Measurements from ENCODE around the gene OXSM.

OXSM gene

DNA sequence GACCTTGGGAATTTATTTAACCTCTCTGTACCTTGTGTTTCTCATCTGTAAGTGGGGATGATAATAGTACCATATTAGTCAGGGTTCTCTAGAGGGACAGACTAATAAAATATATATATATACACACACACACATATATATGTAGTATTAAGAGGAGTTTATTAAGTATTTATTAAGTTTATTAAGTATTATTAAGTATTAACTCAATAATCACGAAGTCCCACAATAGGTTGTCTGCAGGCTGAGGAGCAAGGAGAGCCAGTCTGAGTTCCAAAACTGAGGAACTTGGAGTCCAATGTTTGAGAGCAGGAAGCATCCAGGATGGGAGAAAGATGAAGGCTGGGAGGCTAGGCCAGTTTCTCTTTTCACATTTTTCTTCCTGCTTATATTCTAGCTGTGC lies 14.8 kb downstream of the OXSM start:
- DNase-seq = no peak

DNA sequence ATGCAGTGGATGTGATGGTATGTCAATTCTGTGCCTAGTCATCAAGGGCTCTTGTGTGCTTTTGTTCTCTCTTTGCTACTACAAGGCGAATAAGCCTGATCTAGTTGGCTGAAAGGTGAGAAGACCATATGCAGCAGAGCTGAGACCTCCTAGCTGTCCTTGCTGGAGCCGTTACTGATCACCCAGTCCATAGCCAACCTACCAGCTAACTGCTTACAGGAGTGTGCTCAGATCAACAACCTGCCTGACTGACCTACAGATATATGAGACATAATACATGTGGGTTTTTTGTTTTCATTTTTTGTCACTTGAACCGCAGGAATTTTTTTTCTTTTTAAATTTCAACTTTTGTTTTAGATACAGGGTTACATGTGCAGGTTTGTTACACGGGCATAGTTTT lies 22.8 kb downstream of the OXSM start:
- no peak for DNase-seq

DNA sequence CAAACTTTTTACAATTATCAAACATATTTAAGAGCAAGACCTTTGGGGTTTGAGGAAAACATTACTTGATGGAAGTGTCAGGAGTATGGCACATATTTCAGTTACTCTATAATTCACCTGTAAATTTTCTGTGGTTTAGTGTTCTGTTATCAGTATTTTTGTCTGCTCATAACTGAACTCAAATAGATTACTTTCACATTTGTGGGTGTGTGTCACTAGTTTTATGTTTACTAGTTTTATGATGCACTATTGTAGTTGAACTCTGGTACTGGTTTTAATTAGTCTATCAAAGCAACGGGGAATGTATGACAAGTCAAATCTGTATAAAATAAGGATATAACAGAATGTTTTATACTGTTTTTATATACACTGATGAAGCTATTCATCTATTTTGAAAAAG lies 27.2 kb downstream of the OXSM start:
- DNase-seq = no peak

DNA sequence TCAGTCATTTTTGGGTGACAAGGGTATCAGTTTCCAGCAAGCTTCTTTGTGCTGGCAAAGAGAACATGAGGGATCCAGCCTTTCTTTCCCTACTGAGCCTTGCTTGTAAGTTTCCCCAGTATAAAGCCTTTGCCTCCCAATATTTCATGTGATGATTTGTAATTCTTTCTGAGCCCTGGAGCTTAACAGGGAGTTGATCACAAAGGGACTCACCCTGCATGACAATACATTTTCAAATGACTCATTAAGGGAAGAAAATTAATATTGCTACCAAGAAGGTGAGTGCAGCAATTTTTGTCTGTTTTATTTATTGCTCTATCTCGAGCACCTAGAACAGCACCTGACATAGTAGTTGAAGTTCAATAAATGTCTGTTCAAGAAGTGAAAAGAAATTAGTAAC lies 27.7 kb downstream of the OXSM start:
- no peak for DNase-seq

DNA sequence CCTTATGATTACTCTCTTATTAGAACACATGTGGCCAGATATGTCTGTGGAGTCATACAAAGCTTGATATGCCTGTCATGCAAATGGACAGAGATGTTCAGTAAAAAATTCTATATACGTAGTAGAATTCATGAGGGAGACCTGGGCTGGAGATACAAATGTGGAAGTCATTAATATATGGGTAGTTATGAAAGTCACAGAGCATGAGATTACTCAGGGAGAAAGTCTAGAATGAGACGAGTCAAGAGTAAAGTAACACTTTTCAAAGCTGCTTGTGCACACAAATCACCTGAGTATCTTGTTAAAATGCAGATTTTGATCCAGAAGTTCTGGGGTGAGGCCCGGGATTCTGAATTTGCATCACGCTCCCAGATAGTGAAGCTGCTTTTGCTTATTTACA lies 28.4 kb downstream of the OXSM start:
- no peak for DNase-seq

DNA sequence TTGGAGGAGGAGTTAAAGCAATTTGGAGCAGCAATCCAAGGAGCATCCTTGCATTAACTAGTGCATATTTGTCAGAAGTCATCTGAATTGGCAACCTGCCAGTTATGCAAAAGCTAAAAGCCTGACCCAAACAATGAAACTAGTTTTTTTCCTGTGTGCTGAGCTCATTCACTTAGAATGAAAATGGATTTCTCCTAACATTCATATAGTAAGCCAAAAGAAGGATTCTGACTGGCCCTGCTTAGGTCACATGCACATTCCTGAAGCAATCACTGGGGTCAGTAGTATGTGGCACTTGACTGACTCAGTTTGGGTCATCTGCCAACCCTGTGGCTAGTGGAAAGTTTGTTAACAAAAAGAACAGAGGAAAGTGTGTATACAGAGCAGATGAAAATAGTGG lies 30.5 kb downstream of the OXSM start:
- no peak for DNase-seq

DNA sequence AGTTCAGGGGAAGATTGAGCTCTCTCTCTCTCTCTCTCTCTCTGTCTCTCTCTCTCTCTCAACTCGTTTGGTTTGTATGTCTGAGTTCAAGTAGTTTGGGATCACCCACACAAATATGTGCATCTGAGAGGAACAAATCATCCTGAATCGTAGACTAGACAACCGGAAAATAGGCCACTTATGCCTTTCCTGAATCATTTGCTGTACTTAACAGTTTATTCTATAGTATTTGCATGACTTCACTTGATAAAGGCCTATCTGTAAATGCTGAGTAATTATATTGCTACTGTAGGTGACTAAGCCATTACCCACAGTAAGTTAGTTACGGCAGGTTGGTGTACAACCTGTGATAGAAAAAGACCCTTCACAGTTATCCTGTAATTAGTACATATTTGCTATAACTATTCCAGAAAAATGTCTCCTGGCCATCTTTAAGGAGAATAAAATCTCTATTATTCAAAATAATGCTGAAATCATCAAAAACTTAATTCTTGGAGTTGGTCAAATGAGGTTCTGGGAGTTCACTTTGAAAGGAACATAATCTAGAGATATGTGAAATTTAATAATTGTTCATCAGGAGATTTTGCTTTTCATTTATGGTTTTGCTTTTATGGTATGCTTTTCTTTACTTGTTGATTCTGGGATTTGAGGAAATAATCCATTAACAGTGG lies 31.1 kb downstream of the OXSM start:
- no peak for DNase-seq

DNA sequence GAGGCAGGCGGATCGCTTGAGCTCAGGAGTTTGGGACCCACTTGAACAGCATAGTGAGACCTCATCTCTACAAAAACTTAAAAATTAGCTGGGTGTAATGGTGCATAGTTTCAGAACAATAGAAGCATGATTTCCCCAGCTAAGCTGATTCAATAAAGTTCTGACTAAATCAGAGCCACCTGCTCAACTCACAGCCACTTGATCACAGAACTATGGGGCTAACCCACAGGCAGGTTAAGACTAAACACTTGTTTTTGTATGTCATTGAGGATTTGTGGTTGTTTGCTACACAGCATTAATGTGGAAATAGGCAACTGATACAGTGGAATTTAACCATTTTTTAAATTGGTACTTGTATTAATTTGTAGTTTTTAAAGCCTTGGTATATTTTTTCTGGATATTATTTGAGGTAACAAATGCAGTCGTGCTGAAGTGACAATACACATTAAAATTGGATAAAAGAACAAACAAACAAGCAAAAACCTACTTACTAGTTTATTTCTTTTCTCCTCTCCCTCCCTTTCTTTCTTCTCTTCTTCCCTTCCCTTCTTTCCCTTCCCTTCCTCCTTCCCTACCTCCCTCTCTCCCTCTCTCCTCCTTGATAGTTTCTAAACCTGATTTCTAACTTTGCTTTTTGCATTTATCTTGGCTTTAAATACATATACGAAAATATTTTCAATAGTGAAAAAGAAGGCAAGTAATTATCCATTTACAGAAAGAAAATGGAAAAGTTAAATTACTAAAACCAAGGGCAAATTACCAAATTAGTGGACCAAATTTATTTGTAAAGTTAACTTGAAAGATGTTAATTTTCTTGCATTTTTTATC lies 32.1 kb downstream of the OXSM start:
- DNase-seq = no peak

DNA sequence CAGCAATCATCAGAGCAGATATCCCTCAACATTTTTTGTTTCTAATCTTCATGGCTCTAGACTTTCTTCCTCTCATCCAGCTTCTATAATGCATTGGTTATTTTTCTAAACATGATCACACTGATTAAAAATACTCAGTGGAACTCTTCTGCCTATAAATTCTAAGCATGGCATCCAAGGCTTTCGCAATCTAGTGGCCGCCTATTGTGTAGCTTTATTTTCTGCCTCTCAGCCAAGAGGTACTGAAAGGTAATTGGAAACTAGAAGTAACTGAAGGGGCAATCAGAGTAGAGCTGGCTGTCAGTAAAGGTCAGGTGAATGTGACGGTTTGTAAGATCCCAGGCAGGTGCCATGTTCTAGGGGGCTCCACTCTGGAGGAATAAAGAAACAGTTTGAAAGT lies 33.4 kb downstream of the OXSM start:
- no peak for DNase-seq

DNA sequence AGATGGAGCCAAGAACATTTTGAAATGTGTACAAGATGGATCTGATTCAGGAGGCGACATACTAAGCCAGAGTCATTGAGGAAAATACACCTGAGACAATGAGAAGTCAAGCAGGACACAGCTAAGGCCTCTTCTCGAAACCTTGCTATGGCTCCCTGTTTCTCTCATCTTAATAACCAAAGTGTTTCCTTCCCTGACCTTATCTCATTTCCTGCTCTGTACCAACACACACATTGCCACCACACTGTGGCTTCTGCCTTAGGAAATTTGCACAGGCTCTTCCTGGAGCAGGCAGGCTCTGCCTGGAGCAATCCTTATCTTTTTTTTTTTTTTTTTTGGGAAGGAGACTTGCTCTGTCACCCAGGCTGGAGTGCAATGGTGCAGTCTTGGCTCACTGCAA lies 36.6 kb downstream of the OXSM start:
- no peak for DNase-seq

DNA sequence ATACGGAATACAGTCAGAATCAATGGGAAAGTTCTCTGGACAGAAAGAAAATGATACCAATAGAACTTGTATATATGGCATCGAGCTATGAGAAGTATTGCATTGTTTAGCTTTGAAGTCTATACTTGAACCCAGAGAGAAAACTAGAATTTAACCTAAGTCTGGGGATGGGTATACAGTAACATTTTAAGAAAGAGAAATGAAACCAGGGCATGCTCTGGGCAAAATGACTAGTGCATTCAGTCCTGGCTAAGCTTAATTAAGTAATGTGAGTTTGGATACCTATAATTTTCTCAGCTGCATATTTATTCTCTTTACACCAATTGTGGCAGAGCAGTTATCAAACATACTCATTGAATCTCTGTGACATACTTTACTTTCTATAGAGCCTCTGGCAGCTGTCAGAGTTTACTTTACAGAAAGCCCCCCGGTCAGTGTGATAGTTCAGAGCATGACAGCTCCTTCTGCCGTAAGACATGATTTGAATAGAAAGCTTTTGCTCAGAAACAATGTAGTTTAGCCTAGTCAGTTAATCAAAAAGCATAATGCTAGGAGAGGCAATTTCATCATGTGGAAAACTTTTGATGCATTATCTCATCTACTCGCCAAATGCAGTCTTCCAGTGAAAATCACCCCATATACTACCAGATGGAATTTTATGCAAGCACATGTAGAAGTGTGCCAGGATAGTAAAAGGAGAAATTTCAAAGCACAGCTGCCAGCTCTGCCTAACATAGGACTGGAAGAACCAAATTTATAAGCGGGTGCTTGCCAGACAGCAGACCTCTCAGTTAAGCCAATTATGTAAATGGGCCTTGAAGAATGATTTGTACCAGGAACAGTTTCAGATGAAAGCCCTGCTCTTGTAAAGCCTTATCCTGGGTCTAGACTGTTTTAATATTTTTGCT lies 40.7 kb downstream of the OXSM start:
- no peak for DNase-seq

DNA sequence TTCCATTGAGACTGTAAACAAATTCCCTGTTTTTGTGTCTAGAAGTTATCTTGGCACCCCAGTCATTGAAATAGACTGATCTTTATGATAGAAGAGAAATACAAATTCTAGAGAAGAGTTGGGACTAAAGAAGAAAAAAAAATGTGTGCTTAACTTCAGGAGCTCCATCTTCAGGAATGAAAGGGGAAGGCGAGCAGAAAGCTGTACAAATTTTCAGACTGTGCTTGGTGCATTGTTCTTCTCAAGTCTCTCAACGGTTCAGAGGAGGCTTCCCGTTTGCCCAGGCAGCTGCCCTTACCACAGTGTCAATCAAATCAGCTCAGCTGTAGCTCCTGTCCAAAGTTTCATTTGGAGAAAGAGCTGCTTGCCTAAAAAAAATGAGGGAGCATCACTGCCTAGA lies 41.7 kb downstream of the OXSM start:
- DNase-seq = no peak

DNA sequence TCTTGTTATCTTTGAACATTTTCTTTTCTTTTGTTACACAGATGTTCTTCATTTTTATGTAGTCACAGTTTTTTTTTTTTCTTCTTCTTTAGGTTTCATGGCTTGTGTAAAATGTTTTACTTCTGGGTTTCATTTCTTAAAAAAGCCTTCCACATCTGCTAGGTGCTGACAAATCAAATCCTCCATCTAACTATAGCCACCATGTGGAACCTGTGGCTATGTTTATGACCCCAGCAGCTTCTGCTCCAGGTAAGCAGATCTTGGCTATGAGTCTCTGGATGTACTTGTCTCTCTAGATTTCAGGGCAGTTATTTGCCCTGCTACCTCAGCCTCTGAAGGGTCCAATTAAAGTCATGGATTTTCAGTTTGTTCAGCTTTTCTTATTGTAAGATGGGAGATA lies 44.5 kb downstream of the OXSM start:
- DNase-seq = no peak

DNA sequence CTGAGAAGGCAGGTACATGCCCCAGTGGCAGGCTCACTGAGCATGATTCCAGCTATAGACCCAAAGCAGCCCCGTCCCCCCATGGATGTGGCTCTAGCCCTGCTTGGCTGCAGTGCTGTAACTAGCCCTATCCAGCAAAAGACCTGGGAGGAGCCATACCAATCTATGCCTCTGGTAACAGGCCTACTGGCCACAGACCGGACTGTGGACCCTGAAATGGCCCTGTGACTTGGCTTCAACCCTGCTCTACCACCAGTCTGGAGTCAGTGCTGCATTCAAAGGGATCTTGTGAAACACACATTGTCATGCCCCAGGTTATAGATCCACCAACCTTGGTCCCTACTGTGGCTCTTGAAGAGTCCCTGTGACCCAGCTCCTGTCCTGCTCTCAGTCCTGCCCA lies 46.7 kb downstream of the OXSM start:
- DNase-seq = no peak

DNA sequence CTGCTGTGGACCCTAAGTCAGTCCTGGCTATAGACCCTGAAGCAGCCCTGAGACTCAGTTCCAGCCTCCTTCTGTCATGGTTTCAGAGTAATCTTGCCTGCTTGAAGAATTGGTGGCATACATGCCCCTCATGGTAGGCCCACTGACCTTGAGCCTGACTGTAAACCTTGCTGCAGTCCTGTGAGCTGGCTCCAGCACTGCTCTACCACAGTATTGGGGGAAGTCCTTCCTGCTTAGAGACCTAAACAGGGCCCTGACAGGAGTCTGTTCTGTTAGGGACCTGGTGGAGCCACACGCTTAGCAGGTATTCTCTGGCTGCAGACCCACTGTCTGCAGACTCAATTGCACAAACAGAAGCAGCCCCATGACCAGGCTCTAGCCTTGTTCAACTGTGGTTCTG lies 47.1 kb downstream of the OXSM start:
- no peak for DNase-seq

DNA sequence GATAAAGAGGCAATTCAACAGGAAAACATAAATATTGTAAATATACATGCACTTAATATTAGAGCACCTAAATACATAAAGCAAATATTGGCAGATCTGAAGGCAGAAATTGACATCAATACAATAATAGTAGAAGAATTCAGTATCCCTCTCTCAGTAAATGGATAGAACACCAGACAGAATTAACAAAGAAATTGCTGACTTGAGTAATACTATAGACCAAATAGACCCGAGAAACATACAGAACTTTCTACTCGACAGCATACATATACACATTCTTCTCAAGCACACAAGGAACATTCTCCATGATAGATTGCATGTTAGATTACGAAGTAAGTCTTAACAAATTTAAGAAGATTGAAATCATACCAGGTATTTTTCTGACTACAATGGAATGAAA lies 50.2 kb downstream of the OXSM start:
- DNase-seq = no peak

DNA sequence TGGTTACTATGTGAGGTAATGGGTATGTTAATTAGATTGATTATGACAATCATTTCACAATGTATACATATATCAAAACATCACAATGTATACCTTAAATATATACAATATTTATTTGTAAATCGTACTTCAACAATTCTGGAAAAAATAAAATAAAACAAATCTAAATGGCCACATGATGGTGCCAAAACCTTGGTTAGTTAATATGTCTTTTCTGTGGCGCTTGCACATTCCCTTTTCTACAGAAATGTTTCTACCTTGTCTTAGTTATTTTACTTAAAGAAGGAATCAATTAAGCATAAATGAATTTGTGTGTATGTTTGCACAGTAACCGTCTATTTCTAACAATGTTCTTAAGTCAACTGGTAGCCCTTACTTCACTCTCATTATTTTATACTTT lies 53.4 kb downstream of the OXSM start:
- DNase-seq = no peak

Data from NCI-H510A (cell line).